Astrocyte (in vitro differentiated cells and primary cell): ENCODE results near the gene ZNF485.

Source experiments
- EZH2 ChIP-seq: IDR thresholded peaks from 2 replicates; pipeline ENCODE4 v1.6.1; 2012; ENCODE audit warnings: mild to moderate bottlenecking, low read length, inconsistent platforms; ENCODE audit not compliant: insufficient read depth
- TF ChIP-seq, protein P1 (sequence below): IDR thresholded peaks from 2 replicates; pipeline ENCODE4 v1.5.1; 2011; ENCODE audit warnings: low read depth, mild to moderate bottlenecking, inconsistent platforms, low read length, moderate library complexity; ENCODE audit not compliant: insufficient read depth

DNA sequence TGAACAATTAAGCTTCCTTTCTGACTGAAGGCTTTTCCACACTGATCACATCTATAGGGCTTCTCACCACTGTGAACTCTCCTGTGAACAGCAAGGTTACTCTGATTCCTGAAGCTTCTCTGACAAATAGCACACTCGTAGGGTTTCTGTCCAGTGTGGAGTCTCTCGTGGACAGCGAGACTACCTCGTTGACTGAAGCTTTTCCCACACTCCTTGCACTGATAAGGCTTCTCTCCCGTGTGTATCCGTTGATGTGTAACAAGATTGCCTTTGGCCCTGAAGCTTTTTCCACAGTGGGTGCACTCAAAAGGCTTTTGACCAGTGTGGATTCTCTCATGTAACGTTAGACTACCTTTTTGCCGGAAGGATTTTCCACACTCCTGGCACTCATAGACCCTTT is 38.0 kb downstream of the ZNF485 start:
- TF ChIP-seq, protein P1, sequence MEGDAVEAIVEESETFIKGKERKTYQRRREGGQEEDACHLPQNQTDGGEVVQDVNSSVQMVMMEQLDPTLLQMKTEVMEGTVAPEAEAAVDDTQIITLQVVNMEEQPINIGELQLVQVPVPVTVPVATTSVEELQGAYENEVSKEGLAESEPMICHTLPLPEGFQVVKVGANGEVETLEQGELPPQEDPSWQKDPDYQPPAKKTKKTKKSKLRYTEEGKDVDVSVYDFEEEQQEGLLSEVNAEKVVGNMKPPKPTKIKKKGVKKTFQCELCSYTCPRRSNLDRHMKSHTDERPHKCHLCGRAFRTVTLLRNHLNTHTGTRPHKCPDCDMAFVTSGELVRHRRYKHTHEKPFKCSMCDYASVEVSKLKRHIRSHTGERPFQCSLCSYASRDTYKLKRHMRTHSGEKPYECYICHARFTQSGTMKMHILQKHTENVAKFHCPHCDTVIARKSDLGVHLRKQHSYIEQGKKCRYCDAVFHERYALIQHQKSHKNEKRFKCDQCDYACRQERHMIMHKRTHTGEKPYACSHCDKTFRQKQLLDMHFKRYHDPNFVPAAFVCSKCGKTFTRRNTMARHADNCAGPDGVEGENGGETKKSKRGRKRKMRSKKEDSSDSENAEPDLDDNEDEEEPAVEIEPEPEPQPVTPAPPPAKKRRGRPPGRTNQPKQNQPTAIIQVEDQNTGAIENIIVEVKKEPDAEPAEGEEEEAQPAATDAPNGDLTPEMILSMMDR: no peak
- no peak for TF ChIP-seq EZH2
